ENCODE measurements around the gene MAP3K3. TPM values are rescaled to one million over a fixed set of nuclear protein-coding genes. Genes with fewer than 3 reads are reported as not detected.

MAP3K3 gene
- total RNA-seq, 1 donor from 2014 or later, result 11.1 TPM

- DNase-seq (ENCODE audit: low read depth) (peak; percentile 13), FAIRE-seq (no peak)
- peak; percentile 31 for TF ChIP-seq CTCF (IDR thresholded peaks at IDR 0.05; ENCODE audit: insufficient read depth, low read length, severe bottlenecking)
- Histone ChIP-seq H3K4me3 (ENCODE audit: low read depth, low read length) (no peak overlapping the region), H3K27me3 (ENCODE audit: control insufficient read depth, insufficient read depth, low read length) (no peaks in the 10 kb centered on the region), H3K36me3 (ENCODE audit: control insufficient read depth, insufficient read depth, low read length) (no peaks in the 10 kb centered on the region)
Measured at GRCh38 chr17:63696381-63696961, 74.3 kb downstream of the MAP3K3 start.

- Histone ChIP-seq H3K4me3 (ENCODE audit: low read depth, low read length) (no peak overlapping the region), H3K36me3 (ENCODE audit: control insufficient read depth, insufficient read depth, low read length) (no peaks in the 10 kb centered on the region), H3K27me3 (ENCODE audit: control insufficient read depth, insufficient read depth, low read length) (no peaks in the 10 kb centered on the region)
- FAIRE-seq, result peak; percentile 43
- peak; percentile 76 for TF ChIP-seq CTCF (IDR thresholded peaks at IDR 0.05; ENCODE audit: insufficient read depth, low read length, severe bottlenecking)
- DNase-seq (ENCODE audit: low read depth), result peak; percentile 35
Measured at GRCh38 chr17:63697341-63698286, 75.4 kb downstream of the MAP3K3 start.

GRCh38 chr17:63698381-63698885 is 76.2 kb downstream of the MAP3K3 start:
- no peak overlapping the region for H3K4me3 ChIP-seq (ENCODE audit: low read depth, low read length)
- TF ChIP-seq CTCF (IDR thresholded peaks at IDR 0.05; ENCODE audit: insufficient read depth, low read length, severe bottlenecking), result no peak
- no peak for FAIRE-seq
- H3K36me3 ChIP-seq (ENCODE audit: control insufficient read depth, insufficient read depth, low read length), result no peaks in the 10 kb centered on the region
- H3K27me3 ChIP-seq (ENCODE audit: control insufficient read depth, insufficient read depth, low read length), result no peaks in the 10 kb centered on the region
- DNase-seq (ENCODE audit: low read depth), result no peak

- no peak for TF ChIP-seq CTCF (IDR thresholded peaks at IDR 0.05; ENCODE audit: insufficient read depth, low read length, severe bottlenecking)
- DNase-seq (ENCODE audit: low read depth) (no peak), FAIRE-seq (no peak)
- Histone ChIP-seq H3K27me3 (ENCODE audit: control insufficient read depth, insufficient read depth, low read length) (no peaks in the 10 kb centered on the region), H3K4me3 (ENCODE audit: low read depth, low read length) (peak overlapping the region; percentile 18), H3K36me3 (ENCODE audit: control insufficient read depth, insufficient read depth, low read length) (no peaks in the 10 kb centered on the region)
Measured at GRCh38 chr17:63698886-63699637, 76.8 kb downstream of the MAP3K3 start.

- no peak for TF ChIP-seq CTCF (IDR thresholded peaks at IDR 0.05; ENCODE audit: insufficient read depth, low read length, severe bottlenecking)
- Histone ChIP-seq H3K4me3 (ENCODE audit: low read depth, low read length) (peak within 1 kb of the TSS; percentile 31), H3K36me3 (ENCODE audit: control insufficient read depth, insufficient read depth, low read length) (no peaks in the 10 kb centered on the region), H3K27me3 (ENCODE audit: control insufficient read depth, insufficient read depth, low read length) (no peaks in the 10 kb centered on the region)
- FAIRE-seq (no peak), DNase-seq (ENCODE audit: low read depth) (no peak)
Measured at GRCh38 chr17:63699638-63700527, 77.7 kb downstream of the MAP3K3 start, which contains the start of gene LIMD2. Gene LIMD2 (minus strand): TSS chr17:63700125. CDS start chr17:63699298, 827 bp downstream.
